A673 (cell line): ENCODE results near the gene UNC13C.

Experiments used
- CTCF ChIP-seq: fragments of 300-800, 200-600 bp; sonication (generic); conservative IDR thresholded peaks from 2 replicates; pipeline ENCODE4 v1.5.1; 2017; ENCODE audit warnings: low read depth, mild to moderate bottlenecking, antibody characterized with exemption, low read length, moderate library complexity, mixed read lengths
- EZH2 ChIP-seq: fragments of 200-600 bp; sonication (generic); IDR thresholded peaks from 2 replicates; pipeline ENCODE4 v1.6.1; 2017; ENCODE audit warnings: borderline replicate concordance, low read depth, mild to moderate bottlenecking, mixed read lengths, antibody characterized with exemption, low read length; ENCODE audit not compliant: poor library complexity, severe bottlenecking

GRCh38 chr15:54226455-54226854 is 248.2 kb downstream of the UNC13C start:
- TF ChIP-seq EZH2 (no peak), CTCF (no peak)
